PC-3 (cell line): ENCODE data around the gene GUCY2F. TPM values are rescaled to one million over a fixed set of nuclear protein-coding genes. Genes with fewer than 3 reads are reported as not detected.

Source experiments
- ATAC-seq: fragments of 200-7000 bp; cut with Tn5 transposase; 2 replicates; pipeline ENCODE4 v1.9.1; 2020; ENCODE audit warnings: mild to moderate bottlenecking, moderate library complexity
- BruUV-seq: library from RNA; stranded (reverse); fragments of 400-500 nt; replicated peaks from 2 replicates; lab custom pipeline; 2021; lab: Mats Ljungman, UMichigan
- CTCF ChIA-PET: fragments of 300-600 bp; sonication (Branson Sonifier 250); formaldehyde crosslinking; loops from one replicate; lab custom pipeline; 2022; ENCODE audit warnings: antibody characterized with exemption; lab: Charles Lee
- POLR2A ChIA-PET: fragments of 300-600 bp; sonication (Branson Sonifier 250); formaldehyde crosslinking; loops from one replicate; lab custom pipeline; 2022; ENCODE audit warnings: antibody characterized with exemption; ENCODE audit not compliant: unreplicated experiment; lab: Charles Lee
- DNase-seq: peaks from one replicate; pipeline ENCODE4 v3.0.0-alpha.2; 2015
- H2AFZ ChIP-seq: fragments of 300-600 bp; sonication (generic); 2 replicates; pipeline ENCODE4 v1.6.0; 2016; ENCODE audit warnings: antibody characterized with exemption, low read length
- H3F3A ChIP-seq: fragments of 300-600 bp; sonication (generic); one replicate; pipeline ENCODE4 v1.6.0; 2017; ENCODE audit warnings: antibody characterized with exemption, low read length, control low read depth, mild to moderate bottlenecking; ENCODE audit not compliant: unreplicated experiment
- H3K27ac ChIP-seq: fragments of 300-600 bp; sonication (generic); 2 replicates; pipeline ENCODE4 v1.5.1; 2016; ENCODE audit warnings: mild to moderate bottlenecking, low read length
- H3K27me3 ChIP-seq: fragments of 300-600 bp; sonication (generic); 2 replicates; pipeline ENCODE4 v1.6.1; 2016; ENCODE audit warnings: low read length, mixed read lengths
- H3K36me3 ChIP-seq: fragments of 300-600 bp; sonication (generic); 2 replicates; pipeline ENCODE4 v1.6.1; 2016; ENCODE audit warnings: low read depth, mixed run types, low read length, mixed read lengths
- H3K4me1 ChIP-seq: fragments of 300-600 bp; sonication (generic); 2 replicates; pipeline ENCODE4 v1.5.1; 2016; ENCODE audit warnings: low read length; ENCODE audit not compliant: insufficient read depth
- H3K4me2 ChIP-seq: fragments of 300-600 bp; sonication (generic); 2 replicates; pipeline ENCODE4 v1.6.0; 2016; ENCODE audit warnings: low read length
- H3K4me3 ChIP-seq: fragments of 300-600 bp; sonication (generic); 2 replicates; pipeline ENCODE4 v1.5.1; 2016; ENCODE audit warnings: mild to moderate bottlenecking, low read length, mixed read lengths
- H3K79me2 ChIP-seq: fragments of 300-600 bp; sonication (generic); 2 replicates; pipeline ENCODE4 v1.6.1; 2017; ENCODE audit warnings: low read length, mixed read lengths
- H3K9ac ChIP-seq: fragments of 300-600 bp; sonication (generic); 2 replicates; pipeline ENCODE4 v1.6.0; 2016; ENCODE audit warnings: mild to moderate bottlenecking, low read length
- H3K9me2 ChIP-seq: fragments of 300-600 bp; sonication (generic); replicated peaks from 2 replicates; pipeline ENCODE4 v1.6.1; 2016; ENCODE audit warnings: mixed run types, low read length, mixed read lengths
- H3K9me3 ChIP-seq: fragments of 300-600 bp; sonication (generic); 2 replicates; pipeline ENCODE4 v1.6.1; 2016; ENCODE audit warnings: low read length, mixed read lengths
- H4K20me1 ChIP-seq: fragments of 300-600 bp; sonication (generic); 2 replicates; pipeline ENCODE4 v1.6.1; 2016; ENCODE audit warnings: low read length, mixed read lengths
- EZH2 ChIP-seq: fragments of 300-600 bp; sonication (generic); IDR thresholded peaks from one replicate; pipeline ENCODE4 v1.6.1; 2017; ENCODE audit warnings: antibody characterized with exemption, mild to moderate bottlenecking, low read length; ENCODE audit not compliant: unreplicated experiment
- EZH2phosphoT487 ChIP-seq: fragments of 300-600 bp; sonication (generic); IDR thresholded peaks from 2 replicates; pipeline ENCODE4 v1.6.1; 2018; ENCODE audit warnings: mild to moderate bottlenecking, antibody characterized with exemption, low read length, borderline replicate concordance
- intact Hi-C: fragments of 100-400 bp; cut with micrococcal nuclease; formaldehyde crosslinking; loops from 2 replicates; pipeline ENCODE4 v1.9.0; 2023
- total RNA-seq: library from RNA; depleted of rRNA; stranded (reverse); fragments of >200 nt; gene quantifications from 2 replicates; pipeline ENCODE4 v1.2.3, GENCODE V29; 2014
- TF ChIP-seq, protein P1 (sequence below): fragments of 300-600 bp; sonication (generic); conservative IDR thresholded peaks from 2 replicates; pipeline ENCODE4 v1.5.1; 2017; ENCODE audit warnings: antibody characterized with exemption, low read depth, mild to moderate bottlenecking, low read length

GUCY2F gene
- total RNA-seq, 1 experiment from 2014 or later = not detected

DNA sequence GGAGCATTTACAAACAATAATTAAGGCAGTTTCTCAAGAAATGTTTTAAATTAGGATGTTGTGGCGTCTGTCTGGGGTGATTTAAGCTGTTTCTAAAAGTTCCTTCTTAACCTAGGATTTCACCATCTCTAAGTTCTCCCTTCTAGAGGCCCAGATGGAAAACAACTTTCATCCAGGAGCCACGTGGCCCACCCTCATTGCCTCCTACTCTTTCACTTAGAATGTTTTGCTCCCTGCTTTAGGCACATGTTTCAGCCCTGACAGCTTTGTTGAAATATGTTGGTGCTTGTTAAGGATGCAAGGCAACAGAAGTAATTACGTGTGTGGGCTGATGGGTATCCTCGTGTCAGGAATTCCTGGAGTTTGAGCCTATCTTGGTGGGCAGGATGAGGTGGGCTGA is 131.3 kb downstream of the GUCY2F start:
- Histone ChIP-seq H3F3A (no peaks in the 10 kb centered on the region), H3K27ac (no peak overlapping the region), H3K9me2 (no peaks in the 10 kb centered on the region), H3K27me3 (no peaks in the 10 kb centered on the region), H2AFZ (no peak overlapping the region), H3K36me3 (no peaks in the 10 kb centered on the region), H3K9me3 (no peaks in the 10 kb centered on the region), H3K9ac (no peak overlapping the region), H3K79me2 (no peaks in the 10 kb centered on the region), H3K4me3 (no peak overlapping the region), H3K4me2 (no peak overlapping the region), H4K20me1 (no peaks in the 10 kb centered on the region), H3K4me1 (no peaks in the 10 kb centered on the region)
- intact Hi-C loops = no loop called here
- no TSS peak for BruUV-seq
- POLR2A ChIA-PET = no interaction called here
- TF ChIP-seq, protein P1, sequence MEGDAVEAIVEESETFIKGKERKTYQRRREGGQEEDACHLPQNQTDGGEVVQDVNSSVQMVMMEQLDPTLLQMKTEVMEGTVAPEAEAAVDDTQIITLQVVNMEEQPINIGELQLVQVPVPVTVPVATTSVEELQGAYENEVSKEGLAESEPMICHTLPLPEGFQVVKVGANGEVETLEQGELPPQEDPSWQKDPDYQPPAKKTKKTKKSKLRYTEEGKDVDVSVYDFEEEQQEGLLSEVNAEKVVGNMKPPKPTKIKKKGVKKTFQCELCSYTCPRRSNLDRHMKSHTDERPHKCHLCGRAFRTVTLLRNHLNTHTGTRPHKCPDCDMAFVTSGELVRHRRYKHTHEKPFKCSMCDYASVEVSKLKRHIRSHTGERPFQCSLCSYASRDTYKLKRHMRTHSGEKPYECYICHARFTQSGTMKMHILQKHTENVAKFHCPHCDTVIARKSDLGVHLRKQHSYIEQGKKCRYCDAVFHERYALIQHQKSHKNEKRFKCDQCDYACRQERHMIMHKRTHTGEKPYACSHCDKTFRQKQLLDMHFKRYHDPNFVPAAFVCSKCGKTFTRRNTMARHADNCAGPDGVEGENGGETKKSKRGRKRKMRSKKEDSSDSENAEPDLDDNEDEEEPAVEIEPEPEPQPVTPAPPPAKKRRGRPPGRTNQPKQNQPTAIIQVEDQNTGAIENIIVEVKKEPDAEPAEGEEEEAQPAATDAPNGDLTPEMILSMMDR = no peak
- TF ChIP-seq EZH2 (no peak), EZH2phosphoT487 (no peak)
- no peak for DNase-seq
- no peak for ATAC-seq
- CTCF ChIA-PET = no interaction called here

DNA sequence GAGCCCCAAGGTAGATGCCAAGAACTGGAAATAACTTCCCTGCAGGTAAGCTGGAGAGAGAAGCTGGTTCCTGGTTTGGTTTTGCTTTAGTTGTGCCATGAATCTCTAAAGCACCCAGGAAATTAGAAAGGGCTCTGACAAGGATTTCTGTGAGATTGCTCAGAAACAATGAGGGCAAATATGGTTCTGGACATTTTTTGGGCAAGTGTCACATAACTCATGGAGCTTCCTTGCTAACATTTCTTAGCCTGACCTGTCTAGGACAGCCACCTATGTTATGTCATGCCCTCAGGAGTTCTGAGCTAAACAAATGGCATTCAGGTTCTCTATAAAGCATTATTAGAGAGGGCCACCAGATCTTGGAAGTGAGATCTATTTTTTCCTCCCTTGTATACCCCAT is 131.8 kb downstream of the GUCY2F start:
- Histone ChIP-seq H3K27me3 (no peaks in the 10 kb centered on the region), H2AFZ (no peak overlapping the region), H3K9me3 (no peaks in the 10 kb centered on the region), H3K36me3 (no peaks in the 10 kb centered on the region), H3K4me1 (no peaks in the 10 kb centered on the region), H4K20me1 (no peaks in the 10 kb centered on the region), H3K9me2 (no peaks in the 10 kb centered on the region), H3F3A (no peaks in the 10 kb centered on the region), H3K27ac (no peak overlapping the region), H3K79me2 (no peaks in the 10 kb centered on the region), H3K4me2 (no peak overlapping the region), H3K9ac (no peak overlapping the region), H3K4me3 (no peak overlapping the region)
- BruUV-seq = no TSS peak
- POLR2A ChIA-PET = no interaction called here
- intact Hi-C loops = no loop called here
- no peak for TF ChIP-seq EZH2
- no peak for TF ChIP-seq EZH2phosphoT487
- TF ChIP-seq, protein P1 = no peak
- DNase-seq (no peak), ATAC-seq (no peak)
- CTCF ChIA-PET = no interaction called here

DNA sequence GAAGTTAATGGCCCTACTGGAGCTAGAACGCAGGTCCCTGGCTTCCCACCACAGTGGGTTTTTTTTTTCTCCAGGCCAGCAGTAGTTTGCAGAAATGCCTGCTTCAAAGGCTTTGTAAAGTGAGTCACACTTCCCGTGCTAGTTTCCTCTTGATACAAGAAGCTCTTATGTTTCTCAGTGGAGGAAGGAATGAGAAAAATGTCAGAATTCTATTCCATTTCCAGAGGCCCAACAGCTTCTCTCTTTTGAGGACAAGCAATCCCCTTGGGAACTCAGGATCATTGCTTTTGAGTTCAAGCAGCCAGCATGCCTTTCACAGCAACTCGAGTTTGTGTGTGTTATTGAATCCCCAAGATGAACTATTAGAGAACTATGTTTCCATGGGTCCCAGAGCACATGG is 134.3 kb downstream of the GUCY2F start:
- no peak for ATAC-seq
- ChIA-PET CTCF (no interaction called here), POLR2A (no interaction called here)
- intact Hi-C loops = no loop called here
- TF ChIP-seq EZH2phosphoT487 (no peak), EZH2 (no peak)
- TF ChIP-seq, protein P1 = no peak
- no peak overlapping the region for H3K4me2 ChIP-seq
- no peaks in the 10 kb centered on the region for H3K9me2 ChIP-seq
- no peak overlapping the region for H3K4me3 ChIP-seq
- H3K79me2 ChIP-seq = no peaks in the 10 kb centered on the region
- no peak overlapping the region for H3K9ac ChIP-seq
- no peaks in the 10 kb centered on the region for H3K9me3 ChIP-seq
- H3K36me3 ChIP-seq = no peaks in the 10 kb centered on the region
- H4K20me1 ChIP-seq = no peaks in the 10 kb centered on the region
- no peaks in the 10 kb centered on the region for H3F3A ChIP-seq
- H3K4me1 ChIP-seq = no peaks in the 10 kb centered on the region
- no peaks in the 10 kb centered on the region for H3K27me3 ChIP-seq
- no TSS peak for BruUV-seq
- no peak for DNase-seq
- no peak overlapping the region for H2AFZ ChIP-seq
- H3K27ac ChIP-seq = no peak overlapping the region
